ENCODE data around the gene GUCA1A. TPM values are rescaled to one million over a fixed set of nuclear protein-coding genes. Genes with fewer than 3 reads are reported as not detected.
"Not testable (repeated sequence)": the region's sequence is repeated elsewhere in the genome, so short reads cannot be mapped to it uniquely, and the experiment has no call there.

Gene GUCA1A
- total RNA-seq, 4 donors from 2014 or later = not detected

- Histone ChIP-seq H3K27ac (peak within 1 kb of the TSS in 2 of 4 donors; percentile 85 to 86), H3K4me3 (peak within 1 kb of the TSS; percentile 10 to 54 (median 28)), H3K9me3 (no peaks in the 10 kb centered on the region), H3K36me3 (no peaks in the 10 kb centered on the region), H3K4me1 (peaks cover 0 to 25% (median 8%) of the 10 kb centered on the region in 4 donors), H3K27me3 (peaks cover 0 to 41% of the 10 kb centered on the region in 2 donors)
- 3 to 10% methylated on average over 16 to 35 of the region's 60 CpGs for WGBS, 2 donors
- no peak for TF ChIP-seq EP300 (IDR thresholded peaks at IDR 0.05)
- no peak for TF ChIP-seq POLR2A (IDR thresholded peaks at IDR 0.05)
- no peak for TF ChIP-seq CTCF (IDR thresholded peaks at IDR 0.05)
- no peak for DNase-seq (ENCODE audit: low spot score in 2 of 2)
Observed at GRCh38 chr6:42142118-42142835, 30.9 kb upstream of the GUCA1A start, which contains the start of gene C6orf132. Gene C6orf132 (minus strand): TSS chr6:42142620. CDS start chr6:42142444, 176 bp downstream.

- H3K9me3 ChIP-seq = no peaks in the 10 kb centered on the region
- no peak for DNase-seq (ENCODE audit: low spot score in 2 of 2)
- H3K4me1 ChIP-seq = peaks cover 0 to 11% (median 8%) of the 10 kb centered on the region in 4 donors
- no peak overlapping the region for H3K4me3 ChIP-seq
- H3K27me3 ChIP-seq = peaks cover 0 to 31% of the 10 kb centered on the region in 2 donors
- H3K27ac ChIP-seq = no peak overlapping the region
- H3K36me3 ChIP-seq = no peaks in the 10 kb centered on the region
- TF ChIP-seq POLR2A (IDR thresholded peaks at IDR 0.05) = no peak
- TF ChIP-seq CTCF (IDR thresholded peaks at IDR 0.05) = no peak
- no peak for TF ChIP-seq EP300 (IDR thresholded peaks at IDR 0.05)
- 85 to 88% methylated on average over 10 of the region's 10 CpGs for WGBS, 2 donors
Observed at GRCh38 chr6:42147138-42147562, 26.0 kb upstream of the GUCA1A start.

- WGBS, 2 donors = 34 to 51% methylated on average over 3 of the region's 3 CpGs
- TF ChIP-seq CTCF (IDR thresholded peaks at IDR 0.05) (no peak), EP300 (IDR thresholded peaks at IDR 0.05) (no peak), POLR2A (IDR thresholded peaks at IDR 0.05) (no peak)
Observed at GRCh38 chr6:42148058-42148457, 25.1 kb upstream of the GUCA1A start.

GRCh38 chr6:42150254-42150653, 22.9 kb upstream of the GUCA1A start:
- peaks cover 0 to 6% of the 10 kb centered on the region in 2 donors for H3K27me3 ChIP-seq
- H3K36me3 ChIP-seq = no peaks in the 10 kb centered on the region
- no peak overlapping the region for H3K4me3 ChIP-seq
- H3K27ac ChIP-seq = no peak overlapping the region
- DNase-seq (ENCODE audit: low spot score in 2 of 2) = no peak
- WGBS, 2 donors = 89 to 90% methylated on average over 8 of the region's 8 CpGs
- TF ChIP-seq EP300 (IDR thresholded peaks at IDR 0.05) = no peak
- H3K4me1 ChIP-seq = no peaks in the 10 kb centered on the region
- H3K9me3 ChIP-seq = no peaks in the 10 kb centered on the region

More at GRCh38 chr6:42148058-42148457, 25.1 kb upstream of the GUCA1A start:
- Histone ChIP-seq H3K36me3 (no peaks in the 10 kb centered on the region), H3K27me3 (peaks cover 0 to 22% of the 10 kb centered on the region in 2 donors), H3K9me3 (no peaks in the 10 kb centered on the region), H3K4me1 (peaks cover 0 to 2% (median 0%) of the 10 kb centered on the region in 4 donors), H3K4me3 (no peak overlapping the region), H3K27ac (no peak overlapping the region)
- no peak for DNase-seq (ENCODE audit: low spot score in 2 of 2)

GRCh38 chr6:42152024-42152423, 21.1 kb upstream of the GUCA1A start:
- Histone ChIP-seq H3K36me3 (no peaks in the 10 kb centered on the region), H3K27ac (no peak overlapping the region), H3K9me3 (no peaks in the 10 kb centered on the region), H3K27me3 (no peaks in the 10 kb centered on the region), H3K4me1 (no peaks in the 10 kb centered on the region), H3K4me3 (no peak overlapping the region)
- DNase-seq (ENCODE audit: low spot score in 2 of 2) = no peak
- no peak for TF ChIP-seq POLR2A (IDR thresholded peaks at IDR 0.05)
- TF ChIP-seq EP300 (IDR thresholded peaks at IDR 0.05) = no peak
- TF ChIP-seq CTCF (IDR thresholded peaks at IDR 0.05) = no peak
- 69 to 71% methylated on average over 8 of the region's 8 CpGs for WGBS, 2 donors

- not testable (repeated sequence) for H3K9me3 ChIP-seq; H3K27me3 ChIP-seq; H3K4me1 ChIP-seq; DNase-seq (ENCODE audit: low spot score in 2 of 2); H3K27ac ChIP-seq; H3K36me3 ChIP-seq; H3K4me3 ChIP-seq
- WGBS, 2 donors = 85 to 86% methylated on average over 3 to 4 of the region's 4 CpGs
Observed at GRCh38 chr6:42152528-42153213, 20.5 kb upstream of the GUCA1A start.

Measured in tibial nerve (tissue), 4 donors.